CD4-positive, alpha-beta T cell treated with Interferon gamma for 1 hour (primary cell): Measurements from ENCODE around the gene PPP6R3.

ENCODE experiments used
- DNase-seq: peaks from one replicate; pipeline ENCODE4 v3.0.0-alpha.2; 2020

PPP6R3 gene

GRCh38 chr11:68498903-68499883 lies 38.6 kb downstream of the PPP6R3 start:
- DNase-seq: no peak

GRCh38 chr11:68500206-68500605 lies 39.7 kb downstream of the PPP6R3 start:
- no peak for DNase-seq

- no peak for DNase-seq
These were observed 41.3 kb downstream of the PPP6R3 start for GRCh38 chr11:68501813-68502212.

GRCh38 chr11:68503251-68503687 lies 42.7 kb downstream of the PPP6R3 start:
- DNase-seq: no peak

GRCh38 chr11:68503792-68504191 lies 43.2 kb downstream of the PPP6R3 start:
- no peak for DNase-seq

GRCh38 chr11:68504432-68505066 lies 44.0 kb downstream of the PPP6R3 start:
- no peak for DNase-seq

- DNase-seq: no peak
These were observed 45.0 kb downstream of the PPP6R3 start for GRCh38 chr11:68505596-68505995.

GRCh38 chr11:68506908-68507307 lies 46.4 kb downstream of the PPP6R3 start:
- no peak for DNase-seq

GRCh38 chr11:68508425-68508824 lies 47.9 kb downstream of the PPP6R3 start:
- no peak for DNase-seq

GRCh38 chr11:68509066-68509465 lies 48.5 kb downstream of the PPP6R3 start:
- no peak for DNase-seq

- no peak for DNase-seq
These were observed 53.5 kb downstream of the PPP6R3 start for GRCh38 chr11:68513930-68514487.

- DNase-seq: no peak
These were observed 56.7 kb downstream of the PPP6R3 start for GRCh38 chr11:68517121-68517741.

GRCh38 chr11:68518191-68518590 lies 57.6 kb downstream of the PPP6R3 start:
- DNase-seq: no peak

GRCh38 chr11:68521969-68522652 lies 61.6 kb downstream of the PPP6R3 start:
- DNase-seq: no peak

- DNase-seq: no peak
These were observed 62.5 kb downstream of the PPP6R3 start for GRCh38 chr11:68523033-68523432.

- DNase-seq: no peak
These were observed 63.2 kb downstream of the PPP6R3 start for GRCh38 chr11:68523743-68524142.

GRCh38 chr11:68524213-68524612 lies 63.7 kb downstream of the PPP6R3 start:
- DNase-seq: no peak

- DNase-seq: no peak
These were observed 64.1 kb downstream of the PPP6R3 start for GRCh38 chr11:68524681-68525080.

- DNase-seq: no peak
These were observed 64.8 kb downstream of the PPP6R3 start for GRCh38 chr11:68525336-68525735.

GRCh38 chr11:68525930-68526329 lies 65.4 kb downstream of the PPP6R3 start:
- DNase-seq: no peak

- no peak for DNase-seq
These were observed 67.0 kb downstream of the PPP6R3 start for GRCh38 chr11:68527585-68527984.

GRCh38 chr11:68528630-68529029 lies 68.1 kb downstream of the PPP6R3 start:
- no peak for DNase-seq
